ENCODE data around the gene PLCZ1.

DNA sequence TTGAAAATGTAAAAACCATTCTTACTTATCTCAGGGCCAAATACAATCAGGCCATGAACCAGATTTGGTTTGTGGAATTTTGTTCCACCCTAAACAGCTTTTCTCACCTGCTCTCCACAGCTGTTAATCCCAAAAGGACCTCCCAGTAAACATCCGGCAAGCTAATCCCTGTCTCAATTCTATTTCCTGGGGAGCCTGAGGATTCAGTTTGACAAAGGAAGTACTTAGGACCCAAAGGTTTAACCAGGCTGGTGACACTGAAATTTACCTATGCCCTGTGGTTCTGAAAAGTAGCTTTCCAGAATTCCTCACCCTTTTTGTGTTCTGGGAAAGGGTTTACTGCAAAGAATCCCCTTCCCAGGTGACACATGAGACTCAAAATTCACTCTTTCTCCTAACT is 15.1 kb upstream of the PLCZ1 start:
- TF ChIP-seq CTCF (conservative IDR thresholded peaks at IDR 0.05 in 1 of 2, IDR thresholded peaks at IDR 0.05 in 1 of 2; ENCODE audit: low read depth in 1 of 2, low read length in 2 of 2) (no peak), EZH2 (IDR thresholded peaks at IDR 0.05; ENCODE audit: low read length, missing control alignments) (no peak)

Measured in fibroblast of lung (primary cell).